22Rv1 (cell line): ENCODE measurements around the gene LRRC3.

Experiments used
- H3K27ac ChIP-seq: fragments of 450-650 bp; 2 replicates; pipeline ENCODE4 v1.5.1; 2017
- CTCF ChIP-seq: fragments of 450-650 bp; IDR thresholded peaks from 2 replicates; pipeline ENCODE4 v1.5.1; 2017; ENCODE audit warnings: mild to moderate bottlenecking
- ZFX ChIP-seq: fragments of 450-650 bp; IDR thresholded peaks from 2 replicates; pipeline ENCODE4 v1.6.1; 2017; ENCODE audit warnings: antibody characterized with exemption, borderline replicate concordance

The LRRC3 gene

GRCh38 chr21:44437696-44438431 lies 17.4 kb upstream of the LRRC3 start:
- H3K27ac ChIP-seq, result no peak overlapping the region
- TF ChIP-seq ZFX, result no peak
- TF ChIP-seq CTCF, result no peak

GRCh38 chr21:44438531-44439210 lies 16.6 kb upstream of the LRRC3 start:
- no peak for TF ChIP-seq CTCF
- H3K27ac ChIP-seq, result no peak overlapping the region

- no peak for TF ChIP-seq ZFX
- H3K27ac ChIP-seq, result no peak overlapping the region
Observed at GRCh38 chr21:44439211-44439600, 16.1 kb upstream of the LRRC3 start.

GRCh38 chr21:44440241-44441040 lies 14.9 kb upstream of the LRRC3 start:
- no peak overlapping the region for H3K27ac ChIP-seq
- TF ChIP-seq CTCF (no peak), ZFX (no peak)

GRCh38 chr21:44441041-44441400 lies 14.3 kb upstream of the LRRC3 start:
- TF ChIP-seq CTCF (no peak), ZFX (no peak)
- H3K27ac ChIP-seq, result no peak overlapping the region

- no peak overlapping the region for H3K27ac ChIP-seq
- TF ChIP-seq CTCF (no peak), ZFX (no peak)
Observed at GRCh38 chr21:44441581-44442265, 13.6 kb upstream of the LRRC3 start.

GRCh38 chr21:44442266-44443125 lies 12.8 kb upstream of the LRRC3 start:
- TF ChIP-seq ZFX, result no peak
- no peak for TF ChIP-seq CTCF
- H3K27ac ChIP-seq, result no peak overlapping the region
